ENCODE data around the gene NKAIN1.

DNA sequence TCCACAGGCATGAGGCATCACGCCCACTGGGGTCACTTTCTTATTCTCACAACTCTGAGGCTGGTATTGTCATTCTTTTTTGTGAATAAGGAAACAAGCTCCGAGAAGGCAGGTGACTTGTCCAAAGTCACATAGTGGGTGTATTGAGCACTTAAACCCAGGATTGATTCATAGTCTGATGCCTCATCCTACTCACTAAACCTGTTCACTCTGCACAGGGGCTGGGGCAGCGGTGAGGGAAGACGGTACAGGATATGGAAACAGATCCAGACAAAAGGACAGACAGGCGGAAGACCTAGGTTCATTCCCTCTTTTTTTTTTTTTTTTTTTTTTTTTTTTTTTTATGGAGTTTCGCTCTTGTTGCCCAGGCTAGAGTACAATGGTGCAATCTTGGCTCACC lies 56.6 kb downstream of the NKAIN1 start:
- TF ChIP-seq, protein P1, sequence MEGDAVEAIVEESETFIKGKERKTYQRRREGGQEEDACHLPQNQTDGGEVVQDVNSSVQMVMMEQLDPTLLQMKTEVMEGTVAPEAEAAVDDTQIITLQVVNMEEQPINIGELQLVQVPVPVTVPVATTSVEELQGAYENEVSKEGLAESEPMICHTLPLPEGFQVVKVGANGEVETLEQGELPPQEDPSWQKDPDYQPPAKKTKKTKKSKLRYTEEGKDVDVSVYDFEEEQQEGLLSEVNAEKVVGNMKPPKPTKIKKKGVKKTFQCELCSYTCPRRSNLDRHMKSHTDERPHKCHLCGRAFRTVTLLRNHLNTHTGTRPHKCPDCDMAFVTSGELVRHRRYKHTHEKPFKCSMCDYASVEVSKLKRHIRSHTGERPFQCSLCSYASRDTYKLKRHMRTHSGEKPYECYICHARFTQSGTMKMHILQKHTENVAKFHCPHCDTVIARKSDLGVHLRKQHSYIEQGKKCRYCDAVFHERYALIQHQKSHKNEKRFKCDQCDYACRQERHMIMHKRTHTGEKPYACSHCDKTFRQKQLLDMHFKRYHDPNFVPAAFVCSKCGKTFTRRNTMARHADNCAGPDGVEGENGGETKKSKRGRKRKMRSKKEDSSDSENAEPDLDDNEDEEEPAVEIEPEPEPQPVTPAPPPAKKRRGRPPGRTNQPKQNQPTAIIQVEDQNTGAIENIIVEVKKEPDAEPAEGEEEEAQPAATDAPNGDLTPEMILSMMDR (IDR thresholded peaks at IDR 0.05; ENCODE audit: low read depth, low read length), result no peak
- TF ChIP-seq EZH2phosphoT487 (IDR thresholded peaks at IDR 0.05; ENCODE audit: low read depth), result no peak
